Neural cell (in vitro differentiated cells): ENCODE measurements around the gene CWF19L2.

Experiments used
- EP300 ChIP-seq: fragments of 450-650 bp; conservative IDR thresholded peaks from 2 replicates; pipeline ENCODE4 v1.6.1; 2014; ENCODE audit warnings: antibody characterized with exemption, mild to moderate bottlenecking, moderate library complexity; ENCODE audit not compliant: poor library complexity, severe bottlenecking
- EZH2 ChIP-seq: fragments of 200-600, 300-800 bp; shearing (Covaris generic), sonication (generic); IDR thresholded peaks from 2 replicates; pipeline ENCODE4 v1.6.1; 2014; ENCODE audit warnings: antibody characterized with exemption, low read length, borderline replicate concordance, mild to moderate bottlenecking; ENCODE audit not compliant: insufficient read depth, poor library complexity, severe bottlenecking
- MXI1 ChIP-seq: fragments of 450-650 bp; conservative IDR thresholded peaks from 2 replicates; pipeline ENCODE4 v1.6.1; 2014; ENCODE audit warnings: antibody characterized with exemption, mild to moderate bottlenecking; ENCODE audit not compliant: poor library complexity, severe bottlenecking
- POLR2AphosphoS5 ChIP-seq: IDR thresholded peaks from 2 replicates; pipeline ENCODE4 v1.6.1; 2012
- RAD21 ChIP-seq: fragments of 450-650 bp; conservative IDR thresholded peaks from 2 replicates; pipeline ENCODE4 v1.6.1; 2014; ENCODE audit warnings: antibody characterized with exemption, mild to moderate bottlenecking, moderate library complexity
- SMC3 ChIP-seq: fragments of 450-650 bp; conservative IDR thresholded peaks from 2 replicates; pipeline ENCODE4 v1.6.1; 2014; ENCODE audit warnings: antibody characterized with exemption, mild to moderate bottlenecking, moderate library complexity; ENCODE audit not compliant: poor library complexity
- TAF1 ChIP-seq: IDR thresholded peaks from 2 replicates; pipeline ENCODE4 v1.6.1; 2012; ENCODE audit warnings: low read depth
- TF ChIP-seq, protein P1 (sequence below): IDR thresholded peaks from 2 replicates; pipeline ENCODE4 v1.6.1; 2012; ENCODE audit warnings: borderline replicate concordance
- TF ChIP-seq, protein P2 (sequence below): fragments of 450-650 bp; IDR thresholded peaks from 2 replicates; pipeline ENCODE4 v1.5.1; 2014; ENCODE audit warnings: antibody characterized with exemption, mild to moderate bottlenecking, moderate library complexity; ENCODE audit not compliant: poor library complexity, severe bottlenecking

DNA sequence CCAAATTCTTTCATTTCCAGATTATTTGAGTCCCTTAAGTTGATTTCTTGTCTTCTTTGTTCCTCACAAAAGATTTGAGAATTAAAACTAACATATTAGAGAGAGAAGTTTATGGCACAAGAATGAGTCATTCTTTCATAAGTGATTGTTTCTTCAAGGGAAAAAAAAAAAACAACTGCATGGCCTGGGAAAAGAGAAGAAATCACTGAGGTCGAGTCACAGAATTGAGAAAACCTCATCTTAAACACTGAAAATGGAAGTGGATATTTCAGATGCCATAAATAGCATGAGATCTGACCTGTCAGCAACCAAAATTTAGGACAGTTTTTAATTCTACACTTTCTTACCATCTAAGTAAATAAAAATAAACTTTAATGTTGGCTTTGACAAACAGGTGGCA is 87.2 kb downstream of the CWF19L2 start:
- TF ChIP-seq, protein P1, sequence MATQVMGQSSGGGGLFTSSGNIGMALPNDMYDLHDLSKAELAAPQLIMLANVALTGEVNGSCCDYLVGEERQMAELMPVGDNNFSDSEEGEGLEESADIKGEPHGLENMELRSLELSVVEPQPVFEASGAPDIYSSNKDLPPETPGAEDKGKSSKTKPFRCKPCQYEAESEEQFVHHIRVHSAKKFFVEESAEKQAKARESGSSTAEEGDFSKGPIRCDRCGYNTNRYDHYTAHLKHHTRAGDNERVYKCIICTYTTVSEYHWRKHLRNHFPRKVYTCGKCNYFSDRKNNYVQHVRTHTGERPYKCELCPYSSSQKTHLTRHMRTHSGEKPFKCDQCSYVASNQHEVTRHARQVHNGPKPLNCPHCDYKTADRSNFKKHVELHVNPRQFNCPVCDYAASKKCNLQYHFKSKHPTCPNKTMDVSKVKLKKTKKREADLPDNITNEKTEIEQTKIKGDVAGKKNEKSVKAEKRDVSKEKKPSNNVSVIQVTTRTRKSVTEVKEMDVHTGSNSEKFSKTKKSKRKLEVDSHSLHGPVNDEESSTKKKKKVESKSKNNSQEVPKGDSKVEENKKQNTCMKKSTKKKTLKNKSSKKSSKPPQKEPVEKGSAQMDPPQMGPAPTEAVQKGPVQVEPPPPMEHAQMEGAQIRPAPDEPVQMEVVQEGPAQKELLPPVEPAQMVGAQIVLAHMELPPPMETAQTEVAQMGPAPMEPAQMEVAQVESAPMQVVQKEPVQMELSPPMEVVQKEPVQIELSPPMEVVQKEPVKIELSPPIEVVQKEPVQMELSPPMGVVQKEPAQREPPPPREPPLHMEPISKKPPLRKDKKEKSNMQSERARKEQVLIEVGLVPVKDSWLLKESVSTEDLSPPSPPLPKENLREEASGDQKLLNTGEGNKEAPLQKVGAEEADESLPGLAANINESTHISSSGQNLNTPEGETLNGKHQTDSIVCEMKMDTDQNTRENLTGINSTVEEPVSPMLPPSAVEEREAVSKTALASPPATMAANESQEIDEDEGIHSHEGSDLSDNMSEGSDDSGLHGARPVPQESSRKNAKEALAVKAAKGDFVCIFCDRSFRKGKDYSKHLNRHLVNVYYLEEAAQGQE = no peak
- TF ChIP-seq, protein P2, sequence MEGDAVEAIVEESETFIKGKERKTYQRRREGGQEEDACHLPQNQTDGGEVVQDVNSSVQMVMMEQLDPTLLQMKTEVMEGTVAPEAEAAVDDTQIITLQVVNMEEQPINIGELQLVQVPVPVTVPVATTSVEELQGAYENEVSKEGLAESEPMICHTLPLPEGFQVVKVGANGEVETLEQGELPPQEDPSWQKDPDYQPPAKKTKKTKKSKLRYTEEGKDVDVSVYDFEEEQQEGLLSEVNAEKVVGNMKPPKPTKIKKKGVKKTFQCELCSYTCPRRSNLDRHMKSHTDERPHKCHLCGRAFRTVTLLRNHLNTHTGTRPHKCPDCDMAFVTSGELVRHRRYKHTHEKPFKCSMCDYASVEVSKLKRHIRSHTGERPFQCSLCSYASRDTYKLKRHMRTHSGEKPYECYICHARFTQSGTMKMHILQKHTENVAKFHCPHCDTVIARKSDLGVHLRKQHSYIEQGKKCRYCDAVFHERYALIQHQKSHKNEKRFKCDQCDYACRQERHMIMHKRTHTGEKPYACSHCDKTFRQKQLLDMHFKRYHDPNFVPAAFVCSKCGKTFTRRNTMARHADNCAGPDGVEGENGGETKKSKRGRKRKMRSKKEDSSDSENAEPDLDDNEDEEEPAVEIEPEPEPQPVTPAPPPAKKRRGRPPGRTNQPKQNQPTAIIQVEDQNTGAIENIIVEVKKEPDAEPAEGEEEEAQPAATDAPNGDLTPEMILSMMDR = no peak
- TF ChIP-seq EZH2 = no peak
- no peak for TF ChIP-seq POLR2AphosphoS5
- no peak for TF ChIP-seq EP300
- TF ChIP-seq RAD21 = no peak
- TF ChIP-seq TAF1 = no peak
- TF ChIP-seq MXI1 = no peak
- no peak for TF ChIP-seq SMC3
